Measurements from ENCODE around the gene KCNG2.
"Not testable (repeated sequence)": the region's sequence is repeated elsewhere in the genome, so short reads cannot be mapped to it uniquely, and the experiment has no call there.

Gene KCNG2

GRCh38 chr18:79859314-79859713, 61.6 kb downstream of the KCNG2 start:
- H3K27me3 ChIP-seq (ENCODE audit: low read depth): no peaks in the 10 kb centered on the region
- H3K4me3 ChIP-seq: no peak overlapping the region
- no peaks in the 10 kb centered on the region for H3K4me1 ChIP-seq
- no peaks in the 10 kb centered on the region for H3K9me3 ChIP-seq
- H3K36me3 ChIP-seq (replicated peaks): no peaks in the 10 kb centered on the region
- in situ Hi-C loops (cut with MboI; ENCODE audit: low sequenced_read_pairs): no loop called here
- DNase-seq (ENCODE audit: low spot score in 2 of 2): no peak

DNA sequence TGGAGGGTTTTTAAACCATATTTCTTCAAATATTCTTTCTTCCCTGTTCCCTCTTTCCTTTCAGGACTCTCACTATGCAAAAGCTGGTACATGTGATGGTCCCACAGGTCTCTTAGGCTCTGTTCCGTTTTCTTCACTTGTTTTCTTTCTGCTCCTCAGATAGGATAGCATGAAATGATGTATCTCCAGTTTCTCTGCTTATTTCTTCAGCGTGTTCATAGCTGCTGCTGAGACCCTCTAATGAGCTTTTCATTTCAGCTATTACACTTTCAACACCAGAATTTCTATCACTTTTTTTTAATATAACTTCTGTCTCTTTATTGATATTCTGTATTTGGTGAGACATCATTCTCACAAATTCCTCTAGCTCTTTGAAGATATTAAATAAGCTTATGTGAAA, 63.9 kb downstream of the KCNG2 start:
- in situ Hi-C loops (cut with MboI; ENCODE audit: low sequenced_read_pairs): no loop called here

DNA sequence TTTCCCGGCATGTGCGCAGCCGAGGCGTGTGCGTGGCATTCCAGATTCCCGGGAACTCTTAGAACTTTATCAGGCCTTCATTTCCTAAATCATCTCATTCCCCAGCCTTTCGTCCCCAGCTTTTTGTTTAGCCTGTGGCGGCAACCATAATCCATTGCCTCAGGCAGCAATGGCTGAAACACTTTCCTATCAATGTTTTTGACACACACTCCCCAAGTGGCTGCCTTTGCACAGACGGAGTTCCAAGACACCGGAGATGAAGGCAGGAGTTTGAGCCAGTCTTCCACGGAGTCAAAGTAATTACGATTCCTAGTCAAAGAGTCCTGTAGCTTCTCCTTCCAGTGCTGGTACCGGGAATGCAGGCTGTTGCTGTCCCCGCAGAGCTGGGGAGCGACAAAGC, 64.8 kb downstream of the KCNG2 start:
- no peak overlapping the region for H3K4me3 ChIP-seq
- H3K27me3 ChIP-seq (ENCODE audit: low read depth): no peaks in the 10 kb centered on the region
- no peak for DNase-seq (ENCODE audit: low spot score in 2 of 2)
- no peaks in the 10 kb centered on the region for H3K9me3 ChIP-seq
- H3K4me1 ChIP-seq: no peaks in the 10 kb centered on the region
- no peaks in the 10 kb centered on the region for H3K36me3 ChIP-seq (replicated peaks)
- in situ Hi-C loops (cut with MboI; ENCODE audit: low sequenced_read_pairs): no loop called here

More for the DNA sequence above, 63.9 kb downstream of the KCNG2 start:
- Histone ChIP-seq H3K4me1 (no peaks in the 10 kb centered on the region), H3K36me3 (replicated peaks) (no peaks in the 10 kb centered on the region), H3K9me3 (no peaks in the 10 kb centered on the region), H3K4me3 (no peak overlapping the region), H3K27me3 (ENCODE audit: low read depth) (no peaks in the 10 kb centered on the region)
- no peak for DNase-seq (ENCODE audit: low spot score in 2 of 2)

GRCh38 chr18:79863161-79864005, 65.6 kb downstream of the KCNG2 start:
- in situ Hi-C loops (cut with MboI; ENCODE audit: low sequenced_read_pairs): no loop called here
- Histone ChIP-seq H3K4me1 (no peaks in the 10 kb centered on the region), H3K9me3 (no peaks in the 10 kb centered on the region), H3K36me3 (replicated peaks) (no peaks in the 10 kb centered on the region), H3K4me3 (no peak overlapping the region), H3K27me3 (ENCODE audit: low read depth) (no peaks in the 10 kb centered on the region)
- no peak for DNase-seq (ENCODE audit: low spot score in 2 of 2)

- H3K9me3 ChIP-seq: no peaks in the 10 kb centered on the region
- no peaks in the 10 kb centered on the region for H3K4me1 ChIP-seq
- no peak overlapping the region for H3K4me3 ChIP-seq
- in situ Hi-C loops (cut with MboI; ENCODE audit: low sequenced_read_pairs): no loop called here
- H3K36me3 ChIP-seq (replicated peaks): no peaks in the 10 kb centered on the region
- DNase-seq (ENCODE audit: low spot score in 2 of 2): no peak
- no peaks in the 10 kb centered on the region for H3K27me3 ChIP-seq (ENCODE audit: low read depth)
Measured at GRCh38 chr18:79864006-79864725, 66.4 kb downstream of the KCNG2 start.

GRCh38 chr18:79864955-79865354, 67.2 kb downstream of the KCNG2 start:
- H3K4me1 ChIP-seq; in situ Hi-C loops (cut with MboI; ENCODE audit: low sequenced_read_pairs); DNase-seq (ENCODE audit: low spot score in 2 of 2); H3K9me3 ChIP-seq; H3K4me3 ChIP-seq; H3K27me3 ChIP-seq (ENCODE audit: low read depth); H3K36me3 ChIP-seq (replicated peaks): not testable (repeated sequence)

GRCh38 chr18:79865951-79866350, 68.2 kb downstream of the KCNG2 start:
- H3K9me3 ChIP-seq; H3K4me3 ChIP-seq; DNase-seq (ENCODE audit: low spot score in 2 of 2); H3K27me3 ChIP-seq (ENCODE audit: low read depth); H3K36me3 ChIP-seq (replicated peaks); in situ Hi-C loops (cut with MboI; ENCODE audit: low sequenced_read_pairs); H3K4me1 ChIP-seq: not testable (repeated sequence)

DNA sequence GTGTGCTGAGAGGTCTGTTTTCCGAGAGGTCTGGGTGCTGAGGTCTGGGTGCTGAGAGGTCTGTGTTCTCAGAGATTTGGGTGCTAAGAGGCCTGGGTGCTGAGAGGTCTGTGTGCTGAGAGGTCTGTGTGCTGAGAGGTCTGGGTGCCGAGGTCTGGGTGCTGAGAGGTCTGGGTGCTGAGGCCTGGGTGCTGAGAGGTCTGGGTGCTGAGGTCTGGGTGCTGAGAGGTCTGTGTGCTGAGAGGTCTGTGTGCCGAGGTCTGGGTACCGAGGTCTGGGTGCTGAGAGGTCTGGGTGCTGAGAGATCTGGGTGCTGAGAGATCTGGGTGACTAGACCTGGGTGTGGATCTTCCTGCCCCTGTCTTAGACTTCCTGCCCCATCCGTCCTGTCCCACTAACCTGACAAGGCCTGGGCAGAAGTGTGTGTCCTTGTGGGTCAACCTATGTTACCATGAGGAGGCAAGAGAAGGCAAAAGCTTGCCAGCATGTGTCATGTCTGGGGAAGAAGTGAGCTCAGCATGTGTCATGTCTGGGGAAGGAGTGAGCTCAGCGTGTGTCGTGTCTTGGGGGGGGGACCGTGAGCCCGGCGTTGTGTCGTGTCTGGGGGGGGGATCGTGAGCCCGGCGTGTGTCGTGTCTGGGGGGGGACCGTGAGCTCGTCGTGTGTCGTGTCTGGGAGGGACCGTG, 69.3 kb downstream of the KCNG2 start:
- H3K4me1 ChIP-seq: no peaks in the 10 kb centered on the region
- no peak for DNase-seq (ENCODE audit: low spot score in 2 of 2)
- in situ Hi-C loops (cut with MboI; ENCODE audit: low sequenced_read_pairs): no loop called here
- H3K27me3 ChIP-seq (ENCODE audit: low read depth): no peaks in the 10 kb centered on the region
- H3K4me3 ChIP-seq: no peak overlapping the region
- H3K9me3 ChIP-seq: no peaks in the 10 kb centered on the region
- H3K36me3 ChIP-seq (replicated peaks): no peaks in the 10 kb centered on the region

GRCh38 chr18:79867666-79868065, 69.9 kb downstream of the KCNG2 start:
- H3K9me3 ChIP-seq: no peaks in the 10 kb centered on the region
- in situ Hi-C loops (cut with MboI; ENCODE audit: low sequenced_read_pairs): no loop called here
- no peaks in the 10 kb centered on the region for H3K4me1 ChIP-seq
- no peaks in the 10 kb centered on the region for H3K36me3 ChIP-seq (replicated peaks)
- no peak overlapping the region for H3K4me3 ChIP-seq
- no peaks in the 10 kb centered on the region for H3K27me3 ChIP-seq (ENCODE audit: low read depth)
- DNase-seq (ENCODE audit: low spot score in 2 of 2): no peak

- Histone ChIP-seq H3K27me3 (ENCODE audit: low read depth) (no peaks in the 10 kb centered on the region), H3K4me1 (no peaks in the 10 kb centered on the region), H3K4me3 (no peak overlapping the region), H3K36me3 (replicated peaks) (no peaks in the 10 kb centered on the region), H3K9me3 (no peaks in the 10 kb centered on the region)
- in situ Hi-C loops (cut with MboI; ENCODE audit: low sequenced_read_pairs): no loop called here
- no peak for DNase-seq (ENCODE audit: low spot score in 2 of 2)
Measured at GRCh38 chr18:79868168-79868784, 70.5 kb downstream of the KCNG2 start.

DNA sequence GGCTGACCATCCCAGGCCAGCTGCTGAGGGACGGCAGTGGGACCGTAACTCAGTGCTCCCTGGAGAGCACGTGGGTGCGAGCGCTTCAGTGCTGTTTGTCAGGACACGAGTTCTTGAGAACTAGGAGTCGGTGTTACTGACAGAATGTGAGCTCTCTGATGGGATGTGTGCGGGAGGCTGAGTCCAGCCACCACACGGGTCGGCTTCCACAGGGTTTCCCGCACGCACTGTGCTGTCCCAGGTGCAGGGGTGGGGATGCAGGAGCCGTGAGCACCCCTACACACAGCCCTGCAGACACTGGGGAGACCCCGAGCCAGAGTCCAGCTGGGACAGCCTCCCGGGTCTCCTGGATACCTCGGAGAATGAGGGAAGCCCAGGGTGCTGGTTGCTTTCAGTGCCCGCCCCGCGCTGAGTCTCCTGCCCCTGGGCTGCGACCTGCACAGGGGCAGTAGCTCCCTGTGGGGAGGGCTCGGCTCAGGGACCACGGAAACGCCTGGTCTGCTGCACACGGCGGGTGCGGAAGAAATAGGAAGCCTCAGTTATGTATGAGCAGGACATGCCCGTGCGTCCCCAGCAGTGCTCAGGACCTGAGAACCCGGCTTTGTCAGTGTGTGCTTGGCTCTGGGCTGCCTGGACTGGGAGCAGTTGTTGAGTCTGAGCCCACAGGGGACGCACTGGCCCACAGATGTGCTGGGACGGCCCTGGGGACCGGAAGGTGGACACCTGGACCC, 71.2 kb downstream of the KCNG2 start:
- Histone ChIP-seq H3K9me3 (no peaks in the 10 kb centered on the region), H3K36me3 (replicated peaks) (no peaks in the 10 kb centered on the region), H3K27me3 (ENCODE audit: low read depth) (no peaks in the 10 kb centered on the region), H3K4me3 (no peak overlapping the region), H3K4me1 (no peaks in the 10 kb centered on the region)
- no peak for DNase-seq (ENCODE audit: low spot score in 2 of 2)
- in situ Hi-C loops (cut with MboI; ENCODE audit: low sequenced_read_pairs): no loop called here

GRCh38 chr18:79869591-79870300, 72.0 kb downstream of the KCNG2 start:
- H3K4me1 ChIP-seq: no peaks in the 10 kb centered on the region
- H3K36me3 ChIP-seq (replicated peaks): no peaks in the 10 kb centered on the region
- H3K4me3 ChIP-seq: no peak overlapping the region
- H3K9me3 ChIP-seq: no peaks in the 10 kb centered on the region
- DNase-seq (ENCODE audit: low spot score in 2 of 2): no peak
- H3K27me3 ChIP-seq (ENCODE audit: low read depth): no peaks in the 10 kb centered on the region
- in situ Hi-C loops (cut with MboI; ENCODE audit: low sequenced_read_pairs): no loop called here
